ENCODE results near the gene KCNIP4.

The KCNIP4 gene

DNA sequence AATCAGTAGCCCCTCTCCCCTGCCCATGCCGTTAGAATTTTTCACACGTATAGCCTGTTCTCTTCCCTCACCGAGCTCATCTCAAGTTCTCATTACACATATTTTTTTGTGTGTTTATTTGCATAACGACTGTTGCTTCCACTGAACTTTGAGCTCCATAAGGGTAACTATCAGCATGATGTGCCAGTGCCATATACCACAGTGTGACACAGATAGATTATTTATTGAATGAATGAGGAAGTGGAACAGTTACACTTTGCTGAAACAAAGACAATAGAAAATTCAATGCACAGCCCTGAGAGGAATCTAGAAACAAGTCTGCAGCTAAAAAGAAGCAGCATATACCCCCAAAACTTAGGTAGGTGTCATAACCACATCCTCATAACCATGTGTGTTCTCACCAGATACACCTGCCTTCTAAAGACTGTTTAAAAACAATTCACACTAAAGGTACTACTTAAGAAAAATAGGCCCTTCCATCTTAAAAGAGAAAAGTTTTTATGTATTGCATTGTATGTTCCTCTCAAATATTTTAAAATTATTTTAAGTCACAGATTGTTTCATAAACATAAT lies 858.4 kb downstream of the KCNIP4 start:
- H3K36me3 ChIP-seq (ENCODE audit: low read depth), result no peaks in the 10 kb centered on the region
- DNase-seq (ENCODE audit: low spot score) (no peak), ATAC-seq (ENCODE audit: low read depth) (no peak)
- H3K4me3 ChIP-seq (ENCODE audit: severe bottlenecking), result no peak overlapping the region
- TF ChIP-seq, protein P1, sequence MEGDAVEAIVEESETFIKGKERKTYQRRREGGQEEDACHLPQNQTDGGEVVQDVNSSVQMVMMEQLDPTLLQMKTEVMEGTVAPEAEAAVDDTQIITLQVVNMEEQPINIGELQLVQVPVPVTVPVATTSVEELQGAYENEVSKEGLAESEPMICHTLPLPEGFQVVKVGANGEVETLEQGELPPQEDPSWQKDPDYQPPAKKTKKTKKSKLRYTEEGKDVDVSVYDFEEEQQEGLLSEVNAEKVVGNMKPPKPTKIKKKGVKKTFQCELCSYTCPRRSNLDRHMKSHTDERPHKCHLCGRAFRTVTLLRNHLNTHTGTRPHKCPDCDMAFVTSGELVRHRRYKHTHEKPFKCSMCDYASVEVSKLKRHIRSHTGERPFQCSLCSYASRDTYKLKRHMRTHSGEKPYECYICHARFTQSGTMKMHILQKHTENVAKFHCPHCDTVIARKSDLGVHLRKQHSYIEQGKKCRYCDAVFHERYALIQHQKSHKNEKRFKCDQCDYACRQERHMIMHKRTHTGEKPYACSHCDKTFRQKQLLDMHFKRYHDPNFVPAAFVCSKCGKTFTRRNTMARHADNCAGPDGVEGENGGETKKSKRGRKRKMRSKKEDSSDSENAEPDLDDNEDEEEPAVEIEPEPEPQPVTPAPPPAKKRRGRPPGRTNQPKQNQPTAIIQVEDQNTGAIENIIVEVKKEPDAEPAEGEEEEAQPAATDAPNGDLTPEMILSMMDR (IDR thresholded peaks at IDR 0.05; ENCODE audit: poor library complexity, severe bottlenecking), result no peak
- no peaks in the 10 kb centered on the region for H3K27me3 ChIP-seq (ENCODE audit: insufficient read depth, poor library complexity, severe bottlenecking)
- H3K9me3 ChIP-seq (ENCODE audit: severe bottlenecking), result no peaks in the 10 kb centered on the region
- H3K4me1 ChIP-seq (ENCODE audit: insufficient read depth, poor library complexity, severe bottlenecking), result no peaks in the 10 kb centered on the region
- H3K27ac ChIP-seq (ENCODE audit: poor library complexity, severe bottlenecking), result no peak overlapping the region

DNA sequence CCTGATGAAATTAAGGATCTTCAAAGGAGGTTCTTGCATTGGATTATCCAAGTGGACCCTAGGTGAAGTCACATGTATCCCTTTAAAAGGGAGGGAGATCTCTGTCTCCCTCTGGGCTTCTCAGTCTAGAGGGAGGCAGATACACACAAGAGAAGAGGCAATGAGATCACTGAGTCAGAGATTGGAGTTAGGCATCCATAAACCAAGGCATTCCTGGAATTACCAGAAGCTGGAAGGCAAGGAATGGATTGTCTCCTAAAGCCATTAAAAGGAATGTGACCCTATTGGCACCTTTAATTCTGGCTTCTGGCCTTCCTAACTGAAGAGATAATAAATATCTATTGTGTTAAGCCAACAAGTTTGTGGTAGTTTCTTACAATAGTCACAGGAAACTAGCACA lies 865.2 kb downstream of the KCNIP4 start:
- ATAC-seq (ENCODE audit: low read depth) (no peak), DNase-seq (ENCODE audit: low spot score) (no peak)
- peaks cover 4% of the 10 kb centered on the region for H3K27me3 ChIP-seq (ENCODE audit: insufficient read depth, poor library complexity, severe bottlenecking)
- H3K36me3 ChIP-seq (ENCODE audit: low read depth), result no peaks in the 10 kb centered on the region
- no peak overlapping the region for H3K27ac ChIP-seq (ENCODE audit: poor library complexity, severe bottlenecking)
- H3K4me1 ChIP-seq (ENCODE audit: insufficient read depth, poor library complexity, severe bottlenecking), result no peaks in the 10 kb centered on the region
- no peaks in the 10 kb centered on the region for H3K9me3 ChIP-seq (ENCODE audit: severe bottlenecking)
- H3K4me3 ChIP-seq (ENCODE audit: severe bottlenecking), result no peak overlapping the region
- TF ChIP-seq, protein P1 (IDR thresholded peaks at IDR 0.05; ENCODE audit: poor library complexity, severe bottlenecking), result no peak

DNA sequence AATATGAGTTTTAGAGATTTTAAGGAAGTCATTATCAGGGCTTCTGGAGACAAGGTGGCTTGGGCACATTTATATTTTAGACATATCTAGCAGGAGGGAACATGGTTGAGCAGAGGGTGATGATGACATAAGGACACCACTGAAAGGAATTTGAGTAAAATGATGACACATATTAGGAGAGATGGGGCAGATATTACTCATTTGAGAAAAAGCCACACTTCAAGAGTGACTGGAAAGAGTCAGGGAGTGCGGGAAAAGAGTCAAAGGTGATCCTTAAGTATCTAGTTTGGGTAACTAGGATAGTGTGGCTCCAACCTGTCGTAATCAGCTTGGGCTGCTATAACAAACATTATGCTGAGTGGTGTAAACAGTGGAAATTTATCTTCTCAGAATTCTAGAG lies 870.6 kb downstream of the KCNIP4 start:
- Histone ChIP-seq H3K36me3 (ENCODE audit: low read depth) (no peaks in the 10 kb centered on the region), H3K27ac (ENCODE audit: poor library complexity, severe bottlenecking) (no peak overlapping the region), H3K4me3 (ENCODE audit: severe bottlenecking) (no peak overlapping the region), H3K9me3 (ENCODE audit: severe bottlenecking) (no peaks in the 10 kb centered on the region), H3K27me3 (ENCODE audit: insufficient read depth, poor library complexity, severe bottlenecking) (peaks cover 4% of the 10 kb centered on the region), H3K4me1 (ENCODE audit: insufficient read depth, poor library complexity, severe bottlenecking) (no peaks in the 10 kb centered on the region)
- DNase-seq (ENCODE audit: low spot score) (no peak), ATAC-seq (ENCODE audit: low read depth) (no peak)
- TF ChIP-seq, protein P1 (IDR thresholded peaks at IDR 0.05; ENCODE audit: poor library complexity, severe bottlenecking), result no peak

DNA sequence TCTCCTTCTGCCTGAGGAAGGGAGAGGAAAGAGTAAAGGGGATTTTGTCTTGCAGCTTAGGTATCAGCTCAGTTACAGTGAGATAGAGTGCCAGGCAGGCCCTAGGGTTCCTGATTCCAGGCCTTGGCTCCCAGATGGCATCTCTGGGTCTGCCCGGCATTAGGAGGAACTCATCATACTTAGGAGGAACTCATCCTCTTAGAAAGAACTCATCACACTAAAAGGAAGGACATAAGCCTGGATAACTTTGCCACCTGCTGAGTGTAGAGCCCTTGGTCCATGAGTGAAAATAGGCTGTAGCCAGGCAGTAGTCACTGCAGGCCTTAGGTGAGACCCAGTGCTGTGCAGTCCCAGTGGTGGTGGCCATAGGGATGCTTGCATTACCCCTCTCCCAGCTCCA lies 881.2 kb downstream of the KCNIP4 start:
- no peak for DNase-seq (ENCODE audit: low spot score)
- Histone ChIP-seq H3K9me3 (ENCODE audit: severe bottlenecking) (no peaks in the 10 kb centered on the region), H3K27ac (ENCODE audit: poor library complexity, severe bottlenecking) (no peak overlapping the region), H3K4me1 (ENCODE audit: insufficient read depth, poor library complexity, severe bottlenecking) (no peaks in the 10 kb centered on the region), H3K36me3 (ENCODE audit: low read depth) (no peaks in the 10 kb centered on the region), H3K27me3 (ENCODE audit: insufficient read depth, poor library complexity, severe bottlenecking) (no peaks in the 10 kb centered on the region), H3K4me3 (ENCODE audit: severe bottlenecking) (no peak overlapping the region)
- ATAC-seq (ENCODE audit: low read depth), result no peak
- TF ChIP-seq, protein P1 (IDR thresholded peaks at IDR 0.05; ENCODE audit: poor library complexity, severe bottlenecking), result no peak

DNA sequence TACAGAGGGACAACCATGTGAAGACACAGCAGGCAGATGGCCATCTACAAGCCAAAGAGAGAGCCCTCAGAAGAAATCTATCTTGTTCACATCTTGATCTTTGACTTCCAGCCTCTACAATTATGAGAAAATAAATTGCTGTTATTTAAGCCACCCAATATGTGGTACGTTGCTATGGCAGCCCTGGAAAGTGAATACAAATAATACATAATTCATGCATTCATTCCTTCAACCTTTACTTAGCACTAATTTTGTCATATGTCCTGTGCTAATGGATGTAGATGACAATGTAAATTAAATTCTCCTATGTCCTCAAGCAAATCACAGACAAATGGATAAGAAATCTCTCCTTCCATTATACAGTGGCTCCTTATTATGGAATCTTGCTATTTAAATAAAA lies 886.7 kb downstream of the KCNIP4 start:
- DNase-seq (ENCODE audit: low spot score) (no peak), ATAC-seq (ENCODE audit: low read depth) (no peak)
- Histone ChIP-seq H3K9me3 (ENCODE audit: severe bottlenecking) (no peaks in the 10 kb centered on the region), H3K27me3 (ENCODE audit: insufficient read depth, poor library complexity, severe bottlenecking) (peaks cover 3% of the 10 kb centered on the region), H3K4me1 (ENCODE audit: insufficient read depth, poor library complexity, severe bottlenecking) (no peaks in the 10 kb centered on the region), H3K27ac (ENCODE audit: poor library complexity, severe bottlenecking) (no peak overlapping the region), H3K4me3 (ENCODE audit: severe bottlenecking) (no peak overlapping the region), H3K36me3 (ENCODE audit: low read depth) (no peaks in the 10 kb centered on the region)
- TF ChIP-seq, protein P1 (IDR thresholded peaks at IDR 0.05; ENCODE audit: poor library complexity, severe bottlenecking), result no peak
